GM12878 (cell line): ENCODE measurements around the gene VSTM2B. TPM values are rescaled to one million over a fixed set of nuclear protein-coding genes. Genes with fewer than 3 reads are reported as not detected.

Experiments
- ATAC-seq: fragments of 200-7000 bp; cut with Tn5 transposase; 3 replicates; pipeline ENCODE4 v1.9.1; 2020; ENCODE audit warnings: mild to moderate bottlenecking, moderate library complexity
- BruUV-seq: library from RNA; stranded (reverse); fragments of 400-500 nt; replicated peaks from 2 replicates; lab custom pipeline; 2021; lab: Mats Ljungman, UMichigan
- CTCF ChIA-PET: fragments of 300-600 bp; sonication (Branson Sonifier 250); formaldehyde crosslinking; extraction: SDS; loops from one replicate; lab custom pipeline; 2021; ENCODE audit warnings: inconsistent platforms; lab: Yijun Ruan, JAX
- POLR2A ChIA-PET: fragments of 350-600 bp; formaldehyde crosslinking; extraction: SDS; loops from one replicate; lab custom pipeline; 2021; ENCODE audit warnings: inconsistent platforms; lab: Charles Lee
- RAD21 ChIA-PET: fragments of 300-600 bp; sonication (Branson Sonifier 250); formaldehyde crosslinking; loops from one replicate; lab custom pipeline; 2023; ENCODE audit warnings: antibody characterized with exemption; ENCODE audit not compliant: unreplicated experiment; lab: Charles Lee
- SMC1A ChIA-PET: fragments of 300-600 bp; sonication (Branson Sonifier 250); formaldehyde crosslinking; loops from one replicate; lab custom pipeline; 2023; ENCODE audit not compliant: unreplicated experiment, uncharacterized antibody; lab: Charles Lee
- DNase-seq: peaks from one replicate; pipeline ENCODE4 v3.0.0-alpha.2; 2011; ENCODE audit warnings: low read depth, low spot score
- FAIRE-seq: peaks from 3 replicates; lab custom pipeline; 2011; peaks lifted over from hg19 to GRCh38; lab: Jason Lieb, UNC
- H2AFZ ChIP-seq: 2 replicates; pipeline ENCODE4 v1.6.0; 2011; ENCODE audit warnings: low read depth, low read length, control low read depth; ENCODE audit not compliant: control insufficient read depth
- H3K27ac ChIP-seq: 2 replicates; pipeline ENCODE4 v1.5.1; 2011; ENCODE audit warnings: control low read depth; ENCODE audit not compliant: control insufficient read depth, insufficient read depth
- H3K27me3 ChIP-seq, 2 experiments: replicated peaks in 1 of 2; 2 replicates each; pipeline versions ENCODE4 v1.6.0 to v1.6.1; 2011; ENCODE audit warnings: low read length in 1 of 2; ENCODE audit not compliant: control insufficient read depth in 2 of 2, insufficient read depth in 2 of 2
- H3K36me3 ChIP-seq, 2 experiments: 2 replicates each; pipeline ENCODE4 v1.5.1; 2011; ENCODE audit warnings: low read length in 1 of 2; ENCODE audit not compliant: control insufficient read depth in 2 of 2, insufficient read depth in 2 of 2
- H3K4me1 ChIP-seq: 2 replicates; pipeline ENCODE4 v1.6.1; 2011; ENCODE audit warnings: mild to moderate bottlenecking, low read length, moderate library complexity, mixed read lengths; ENCODE audit not compliant: control insufficient read depth, insufficient read depth
- H3K4me2 ChIP-seq: 2 replicates; pipeline ENCODE4 v1.6.0; 2011; ENCODE audit warnings: control low read depth; ENCODE audit not compliant: control insufficient read depth, insufficient read depth
- H3K4me3 ChIP-seq: fragments of 200-600 bp; sonication (generic); 2 replicates; pipeline ENCODE4 v1.5.1; 2016
- H3K79me2 ChIP-seq: 2 replicates; pipeline ENCODE4 v1.6.0; 2011; ENCODE audit warnings: low read length; ENCODE audit not compliant: control insufficient read depth, insufficient read depth
- H3K9ac ChIP-seq: 2 replicates; pipeline ENCODE4 v1.8.0; 2011; ENCODE audit warnings: low read length, control low read depth, mixed read lengths; ENCODE audit not compliant: control insufficient read depth, insufficient read depth
- H3K9me3 ChIP-seq: replicated peaks from 3 replicates; pipeline ENCODE4 v1.5.1; 2011; ENCODE audit warnings: mild to moderate bottlenecking, low read length; ENCODE audit not compliant: control insufficient read depth, insufficient read depth
- H4K20me1 ChIP-seq: 2 replicates; pipeline ENCODE4 v1.6.0; 2011; ENCODE audit not compliant: control insufficient read depth, insufficient read depth
- EGR1 ChIP-seq, 2 experiments: IDR thresholded peaks; 1 replicate in 1 of 2; 2 replicates in 1 of 2; pipeline ENCODE4 v1.6.1; 2011 to 2012; ENCODE audit warnings: low read depth in 2 of 2, low read length in 2 of 2, borderline replicate concordance in 1 of 2, mild to moderate bottlenecking in 1 of 2, moderate library complexity in 1 of 2
- ETV6 ChIP-seq, 2 experiments: fragments of 450-650 bp in 1 of 2; IDR thresholded peaks in 1 of 2; conservative IDR thresholded peaks in 1 of 2; 2 replicates each; pipeline ENCODE4 v1.6.1; 2014; ENCODE audit warnings: antibody characterized with exemption in 1 of 2, borderline replicate concordance in 1 of 2, low read depth in 1 of 2, mild to moderate bottlenecking in 1 of 2, moderate library complexity in 1 of 2
- JUND ChIP-seq: IDR thresholded peaks from 2 replicates; pipeline ENCODE4 v1.6.1; 2012; ENCODE audit warnings: low read depth, mild to moderate bottlenecking, low read length, improper control_type of control experiment, moderate library complexity
- LARP7 ChIP-seq: fragments of 450-650 bp; IDR thresholded peaks from 2 replicates; pipeline ENCODE4 v1.6.1; 2017; ENCODE audit warnings: mild to moderate bottlenecking
- NR2C2 ChIP-seq: IDR thresholded peaks from 2 replicates; pipeline ENCODE4 v1.6.1; 2011; ENCODE audit warnings: borderline replicate concordance, low read depth; ENCODE audit not compliant: control insufficient read depth, insufficient read length
- SMAD5 ChIP-seq: IDR thresholded peaks from 2 replicates; pipeline ENCODE4 v1.6.1; 2016; ENCODE audit warnings: antibody characterized with exemption, low read depth
- SMC3 ChIP-seq: IDR thresholded peaks from 2 replicates; pipeline ENCODE4 v1.6.1; 2011; ENCODE audit warnings: low read length, improper control_type of control experiment, borderline replicate concordance
- ZNF217 ChIP-seq: fragments of 450-650 bp; IDR thresholded peaks from 2 replicates; pipeline ENCODE4 v1.6.1; 2017; ENCODE audit warnings: antibody characterized with exemption, mild to moderate bottlenecking
- ZZZ3 ChIP-seq: IDR thresholded peaks from 2 replicates; pipeline ENCODE4 v1.6.1; 2011; ENCODE audit warnings: low read depth; ENCODE audit not compliant: control insufficient read depth, insufficient read length
- WGBS: methylation state at CpG from one replicate; pipeline ENCODE4 v1.1.6; 2016; ENCODE audit warnings: low lambda C conversion rate; ENCODE audit not compliant: insufficient replicate concordance, insufficient coverage; ENCODE audit errors: missing lambda C conversion rate; 5-methylcytosine and 5-hydroxymethylcytosine counted together
- in situ Hi-C: fragments of 300-500 bp; cut with MboI; formaldehyde crosslinking; loops from 9 replicates; pipeline ENCODE4 v1.14.3; 2018; ENCODE audit warnings: mixed read lengths
- intact Hi-C: fragments of 100-400 bp; cut with micrococcal nuclease; formaldehyde crosslinking; loops from one replicate; pipeline ENCODE4 v1.14.2; 2022; ENCODE audit not compliant: unreplicated experiment
- polyA plus RNA-seq, 11 experiments: library from polyadenylated mRNA; depleted of rRNA in 4 of 11; unstranded in 6 of 11; stranded (reverse) in 5 of 11; fragments of >200 nt; fragmentation: Nextera tagmentation in 4 of 11; fragmentation: Illumina TruSeq in 1 of 11; extraction: Ambion mirVana in 4 of 11; extraction: Trizol in 1 of 11; gene quantifications; 1 replicate in 1 of 11; 2 replicates in 10 of 11; pipeline versions ENCODE4 v1.2.1 to v1.2.3, GENCODE V29; 2011 to 2016; ENCODE audit warnings: inconsistent platforms in 2 of 11, missing spikeins in 2 of 11, low read depth in 1 of 11
- total RNA-seq, 4 experiments: library from RNA; depleted of rRNA in 3 of 4; stranded (reverse); fragments of >200 nt in 3 of 4; fragmentation: Illumina TruSeq in 1 of 4; extraction: Trizol in 1 of 4; gene quantifications; 2 replicates each; pipeline versions ENCODE4 v1.2.1 to v1.2.3, GENCODE V29; 2013 to 2021
- TF ChIP-seq, protein P1 (sequence below): IDR thresholded peaks from 2 replicates; pipeline ENCODE4 v1.6.1; 2011; ENCODE audit warnings: low read depth, low read length, improper control_type of control experiment, borderline replicate concordance

Gene VSTM2B
- total and polyA plus RNA-seq, 10 of the 15 experiments (the other 5 are each of a cell fraction or from before 2014, with no cell fraction given) = not detected

DNA sequence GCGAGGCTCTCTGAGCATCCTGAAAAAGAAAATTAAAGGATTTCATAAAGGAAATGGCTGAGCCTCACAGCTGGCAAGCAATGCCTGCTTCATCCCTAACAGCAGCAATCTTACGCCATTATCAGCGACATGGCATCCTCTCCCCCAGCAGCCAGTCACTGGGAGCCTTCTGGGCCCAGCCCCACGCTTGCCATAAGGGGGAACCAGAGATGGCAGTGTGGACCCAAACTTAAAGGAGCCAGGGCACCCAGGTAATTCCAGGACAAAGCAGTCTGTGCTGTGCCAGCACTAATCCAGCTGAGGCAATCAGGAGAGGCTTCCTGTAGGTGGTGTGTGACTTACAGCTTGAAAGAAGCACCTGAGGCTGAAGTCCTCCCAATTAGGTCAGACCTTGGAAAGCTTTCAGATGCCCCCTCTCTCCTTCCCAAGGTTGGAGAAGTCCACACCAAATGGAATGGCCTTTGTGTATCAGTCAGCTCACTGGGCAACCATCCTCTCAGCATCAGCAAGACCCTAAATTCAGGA lies 10.3 kb downstream of the VSTM2B start (continued):
- no peak for TF ChIP-seq NR2C2
- TF ChIP-seq, protein P1, sequence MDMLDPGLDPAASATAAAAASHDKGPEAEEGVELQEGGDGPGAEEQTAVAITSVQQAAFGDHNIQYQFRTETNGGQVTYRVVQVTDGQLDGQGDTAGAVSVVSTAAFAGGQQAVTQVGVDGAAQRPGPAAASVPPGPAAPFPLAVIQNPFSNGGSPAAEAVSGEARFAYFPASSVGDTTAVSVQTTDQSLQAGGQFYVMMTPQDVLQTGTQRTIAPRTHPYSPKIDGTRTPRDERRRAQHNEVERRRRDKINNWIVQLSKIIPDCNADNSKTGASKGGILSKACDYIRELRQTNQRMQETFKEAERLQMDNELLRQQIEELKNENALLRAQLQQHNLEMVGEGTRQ = no peak

DNA sequence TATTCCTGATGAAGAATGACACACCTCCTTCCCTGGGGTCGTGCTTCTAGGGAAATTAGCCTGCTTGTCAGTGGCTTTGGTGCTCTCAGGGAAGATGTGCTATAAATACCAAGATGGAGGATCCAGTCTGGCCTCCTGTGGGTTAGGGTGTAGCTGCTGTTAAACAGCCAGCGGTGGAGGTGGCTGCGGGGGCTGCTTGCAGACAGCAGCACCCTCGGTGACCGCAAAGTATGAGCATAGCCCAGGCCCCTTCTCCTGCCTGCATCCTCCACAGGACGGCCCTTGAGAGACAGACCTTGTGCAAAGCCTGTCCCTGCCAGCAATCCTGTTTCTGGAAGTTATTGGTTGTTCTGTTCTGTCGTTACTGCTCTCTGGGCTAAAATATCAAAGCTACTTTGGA lies 11.4 kb downstream of the VSTM2B start:
- no peak for FAIRE-seq

More for the DNA sequence above, 11.4 kb downstream of the VSTM2B start:
- no peaks in the 10 kb centered on the region; the same call in 2 of the 3 replicates for H3K9me3 ChIP-seq
- no peaks in the 10 kb centered on the region for H3K4me1 ChIP-seq
- DNase-seq (no peak), ATAC-seq (no peak)
- H3K36me3 ChIP-seq = no peaks in the 10 kb centered on the region
- no peak overlapping the region for H3K4me3 ChIP-seq
- in situ Hi-C loops (no loop called here), intact Hi-C loops (no loop called here)
- ChIA-PET POLR2A (no interaction called here), SMC1A (interaction anchor here (1.0 kb wide), 1 partner anchor 9 kb away, joined by 3 read pairs; no protein-coding TSS in a partner anchor), CTCF (interaction anchor here (0.9 to 1.0 kb wide), 2 partner anchors 70 to 532 kb away, joined by 3 to 4 read pairs; no protein-coding TSS in a partner anchor), RAD21 (no interaction called here)
- no peak overlapping the region for H3K9ac ChIP-seq
- no peak overlapping the region for H2AFZ ChIP-seq
- BruUV-seq = no TSS peak
- H3K27me3 ChIP-seq = no peaks in the 10 kb centered on the region; a peak in 2 of 4 replicates
- no peaks in the 10 kb centered on the region for H4K20me1 ChIP-seq
- H3K79me2 ChIP-seq = no peaks in the 10 kb centered on the region
- TF ChIP-seq ZZZ3 = no peak
- TF ChIP-seq LARP7 = no peak
- TF ChIP-seq JUND = no peak
- no peak for TF ChIP-seq EGR1 (IDR thresholded peaks at IDR 0.05; ENCODE audit: borderline replicate concordance in 1 of 2, low read depth in 2 of 2, low read length in 2 of 2)
- no peak for TF ChIP-seq ZNF217
- no peak for TF ChIP-seq SMAD5
- TF ChIP-seq SMC3 = no peak
- no peak for TF ChIP-seq ETV6 (conservative IDR thresholded peaks at IDR 0.05 in 1 of 2, IDR thresholded peaks at IDR 0.05 in 1 of 2; ENCODE audit: borderline replicate concordance in 1 of 2, low read depth in 1 of 2)
- no peak overlapping the region for H3K4me2 ChIP-seq
- 30% methylated on average over 7 of the region's 7 CpGs for WGBS
- no peak overlapping the region for H3K27ac ChIP-seq
